Left lobe of liver (tissue), 2 donors: Measurements from ENCODE around the gene KIF5B. TPM values are rescaled to one million over a fixed set of nuclear protein-coding genes. Genes with fewer than 3 reads are reported as not detected.
A peak's percentile ranks its signal among the peaks of the same experiment; 100 is the strongest.
"Not testable (repeated sequence)": the region's sequence is repeated elsewhere in the genome, so short reads cannot be mapped to it uniquely, and the experiment has no call there.

Source experiments
- ATAC-seq: fragments of 200-7000 bp; cut with Tn5 transposase; one replicate; pipeline ENCODE4 v1.9.1; 2020; ENCODE audit warnings: mild to moderate bottlenecking, moderate library complexity
- DNase-seq: peaks from one replicate; pipeline ENCODE4 v3.0.0-alpha.2; 2020; ENCODE audit warnings: low spot score
- total RNA-seq: library from RNA; stranded (reverse); gene quantifications from one replicate; pipeline ENCODE4 v1.2.1, GENCODE V29; 2021
- donor health status: DM: no; HTN: no; CAD: no; lungs with moderate emphysema.
- donor health status: DM: no; HTN: yes; CAD: no.

KIF5B gene
- total RNA-seq, 1 donor from 2014 or later: 14.9 TPM

DNA sequence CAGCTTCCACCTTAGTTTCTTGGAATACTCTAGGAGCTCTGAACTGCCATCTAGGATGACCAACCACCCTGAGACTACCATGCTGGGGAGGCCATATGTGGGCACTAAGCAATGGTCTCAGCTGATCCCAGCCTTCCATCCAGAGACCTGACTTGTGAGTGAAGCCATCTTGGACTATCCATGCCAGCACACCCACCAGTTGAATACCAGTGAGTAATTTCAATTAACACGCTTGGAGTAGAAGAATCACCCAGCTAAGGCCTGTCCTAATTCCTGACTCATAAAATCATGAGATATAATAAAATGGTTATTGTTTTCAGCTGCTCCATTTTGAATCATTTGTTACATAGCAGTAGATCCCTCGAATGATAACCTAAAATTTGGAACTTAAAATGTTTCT lies 5.2 kb upstream of the KIF5B start:
- DNase-seq (no peak), ATAC-seq (no peak)

DNA sequence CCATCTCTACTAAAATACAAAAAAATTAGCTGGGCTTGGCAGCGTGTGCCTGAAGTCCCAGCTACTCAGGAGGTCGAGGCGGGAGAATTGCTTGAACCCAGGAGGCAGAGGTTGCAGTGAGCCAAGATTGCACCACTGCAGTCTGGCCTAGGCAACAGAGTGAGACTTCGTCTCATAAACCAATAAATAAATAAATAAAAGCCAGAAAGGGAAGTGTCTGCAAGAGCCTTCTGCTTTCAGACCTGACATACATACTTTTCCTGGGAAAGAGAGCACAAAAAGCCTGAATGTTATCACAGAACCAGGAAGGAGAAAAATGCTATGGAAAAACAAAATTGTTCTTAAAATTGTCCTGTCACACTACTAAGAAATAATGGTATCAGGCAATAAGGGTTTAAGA lies 4.1 kb upstream of the KIF5B start:
- ATAC-seq (no peak), DNase-seq (no peak)

DNA sequence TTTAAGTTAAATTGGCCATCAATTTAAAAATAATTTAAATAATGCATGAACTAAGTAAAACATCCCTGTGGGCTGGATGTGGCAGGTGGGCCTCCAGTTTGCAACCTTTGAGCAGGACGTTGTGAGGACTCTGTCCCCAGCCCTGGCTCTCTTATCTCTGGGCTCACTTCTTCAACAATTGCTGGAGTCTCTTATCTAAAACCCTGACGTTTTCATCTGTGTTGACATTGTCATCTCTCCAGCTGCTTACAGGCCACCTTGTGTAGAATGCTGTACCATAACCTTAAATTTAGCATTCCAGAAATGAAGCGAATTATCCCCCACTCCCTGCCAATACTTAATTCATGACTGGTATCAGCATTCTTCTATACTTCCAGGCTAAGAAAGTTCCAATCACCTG lies 3.2 kb upstream of the KIF5B start:
- no peak for ATAC-seq
- no peak for DNase-seq

DNA sequence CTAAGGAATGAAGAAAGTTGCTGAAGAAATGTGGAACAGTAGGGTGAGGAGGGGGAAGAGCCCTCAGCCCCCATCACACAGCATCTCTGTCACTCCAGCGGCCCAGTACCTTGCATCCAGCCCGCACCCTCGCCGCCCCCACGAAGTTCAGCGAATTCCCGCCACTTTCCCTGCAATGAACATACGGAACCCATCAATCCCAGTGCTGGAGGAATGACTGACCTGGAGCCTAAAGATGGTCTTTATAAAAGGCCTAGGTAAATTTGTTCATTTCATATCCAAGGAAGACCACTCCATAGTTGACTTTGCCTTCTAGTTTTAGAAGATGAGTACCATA lies 779 bp upstream of the KIF5B start:
- DNase-seq: no peak
- ATAC-seq: no peak

DNA sequence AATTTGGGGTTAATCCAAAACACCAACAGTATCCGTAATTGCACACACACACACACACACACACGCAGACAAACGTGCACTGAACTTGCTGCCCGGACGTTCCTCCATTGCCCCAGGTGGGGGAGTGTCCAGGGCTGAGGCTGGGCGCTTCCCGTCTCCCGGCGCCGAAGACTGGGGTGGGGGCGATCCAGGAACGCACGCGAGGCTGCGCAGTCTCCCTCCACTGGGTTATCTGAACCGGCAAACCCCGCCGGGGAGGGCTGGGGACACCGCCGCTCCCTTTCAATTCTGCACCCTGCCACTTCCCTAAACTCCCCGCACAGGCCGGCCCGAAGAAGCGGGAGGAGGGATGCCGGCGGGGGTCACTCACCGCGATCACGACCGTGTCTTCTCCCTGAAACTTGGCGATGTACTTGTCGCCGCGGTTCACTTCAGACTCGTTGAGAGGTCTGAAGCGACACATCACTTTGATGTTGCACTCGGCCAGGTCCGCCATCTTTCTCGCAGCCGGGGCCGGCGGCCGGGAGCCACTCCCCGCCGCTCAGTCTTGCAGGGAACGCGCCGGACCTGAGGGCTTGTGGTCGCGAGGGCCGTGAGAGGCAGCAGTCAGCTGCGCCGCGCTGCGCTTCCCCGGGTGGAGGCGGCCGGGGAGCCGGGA lies 618 bp downstream of the KIF5B start:
- peak; percentile 78 for DNase-seq
- peak; percentile 77 for ATAC-seq

DNA sequence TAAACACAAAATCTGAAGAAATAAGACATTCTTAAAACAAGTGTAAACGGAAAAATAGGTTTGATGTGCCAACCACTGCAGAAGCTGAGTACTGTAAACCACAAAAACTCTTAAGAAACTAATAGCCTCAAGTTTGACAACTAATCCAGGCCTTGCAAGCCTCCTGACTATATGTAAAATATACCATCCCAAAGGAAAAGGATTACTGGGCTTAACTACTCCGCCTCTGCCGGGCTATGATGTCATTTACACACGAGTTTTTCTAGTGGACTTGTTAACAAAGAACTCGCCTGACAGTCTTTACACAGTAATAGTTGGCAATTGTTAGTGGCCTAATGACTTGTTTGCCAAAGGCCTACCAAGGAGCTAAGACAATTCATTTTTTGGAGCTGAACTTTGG lies 2.1 kb downstream of the KIF5B start:
- no peak for DNase-seq
- ATAC-seq: no peak

DNA sequence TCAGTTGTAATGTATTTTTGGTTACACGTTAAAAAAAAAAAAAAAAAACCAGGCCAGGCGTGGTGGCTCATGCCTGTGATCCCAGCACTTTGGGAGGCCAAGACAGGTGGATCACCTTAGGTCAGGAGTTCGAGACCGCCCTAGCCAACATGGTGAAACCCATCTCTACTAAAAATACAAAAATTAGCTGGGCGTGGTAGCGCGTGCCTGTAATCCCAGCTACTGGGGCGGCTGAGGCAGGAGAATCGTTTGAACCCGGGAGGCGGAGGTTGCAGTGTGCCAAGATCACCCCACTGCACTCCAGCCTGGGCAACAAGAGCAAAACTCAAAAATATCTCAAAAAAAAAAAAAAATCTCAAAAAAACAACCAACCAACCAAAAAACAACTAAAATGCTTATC lies 2.8 kb downstream of the KIF5B start:
- ATAC-seq: not testable (repeated sequence)

DNA sequence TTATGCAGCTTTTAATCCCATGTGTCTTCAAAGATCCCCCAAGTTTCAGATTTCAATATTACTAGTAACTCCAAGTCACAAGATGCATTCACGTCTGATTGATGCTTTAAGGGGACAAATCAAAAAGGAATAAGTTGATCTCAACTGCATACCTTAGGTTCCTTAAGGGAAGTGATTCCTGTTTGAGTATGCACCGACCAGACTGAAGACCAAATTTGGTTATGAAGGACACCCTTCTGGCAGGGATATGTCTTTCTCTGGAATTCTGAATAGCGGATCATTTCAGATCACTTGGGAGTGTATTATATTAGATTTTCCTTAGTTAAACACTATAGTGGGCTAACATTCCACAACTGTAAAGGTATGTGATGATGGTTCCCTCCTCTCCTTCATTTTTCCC lies 4.3 kb downstream of the KIF5B start:
- no peak for ATAC-seq
- no peak for DNase-seq

More for the DNA sequence above, 2.8 kb downstream of the KIF5B start:
- DNase-seq: not testable (repeated sequence)

DNA sequence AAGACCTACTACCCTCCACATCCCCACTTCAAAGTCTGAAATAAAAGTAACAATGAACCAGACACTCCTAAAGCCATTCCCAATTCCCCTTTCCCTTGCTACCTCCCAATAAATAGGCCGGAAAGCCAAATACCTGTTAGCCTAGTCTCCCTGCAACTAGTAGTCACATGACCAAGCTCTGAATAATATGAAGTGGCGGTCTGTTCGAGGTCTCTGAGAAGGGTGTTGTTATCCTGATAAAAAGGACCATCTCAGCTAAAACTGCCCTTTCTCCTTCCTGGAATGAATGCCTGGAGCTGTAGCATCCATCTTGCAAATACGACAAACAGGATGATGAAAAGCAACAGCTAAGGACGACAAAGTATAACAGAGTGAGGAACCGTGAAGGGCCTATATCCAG lies 6.0 kb downstream of the KIF5B start:
- ATAC-seq (no peak), DNase-seq (no peak)

DNA sequence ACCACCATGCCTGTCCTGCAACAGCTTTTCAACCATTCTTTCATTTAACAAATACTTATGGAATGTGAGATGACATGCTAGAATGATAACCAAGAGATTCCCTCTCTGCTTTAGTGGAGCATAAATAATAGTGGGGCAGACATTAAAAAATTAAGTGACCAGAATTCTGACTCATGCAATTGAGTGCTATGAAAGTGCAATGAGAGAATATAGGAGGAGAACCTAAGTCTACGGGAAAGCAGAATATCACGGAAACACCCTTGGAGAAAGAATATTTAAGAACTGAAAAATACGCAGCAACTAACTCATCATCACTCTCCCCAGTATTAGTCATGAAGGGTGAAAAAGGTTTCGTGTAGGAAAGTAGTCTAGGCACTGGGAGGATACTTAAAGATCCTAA lies 7.1 kb downstream of the KIF5B start:
- ATAC-seq (no peak), DNase-seq (no peak)

DNA sequence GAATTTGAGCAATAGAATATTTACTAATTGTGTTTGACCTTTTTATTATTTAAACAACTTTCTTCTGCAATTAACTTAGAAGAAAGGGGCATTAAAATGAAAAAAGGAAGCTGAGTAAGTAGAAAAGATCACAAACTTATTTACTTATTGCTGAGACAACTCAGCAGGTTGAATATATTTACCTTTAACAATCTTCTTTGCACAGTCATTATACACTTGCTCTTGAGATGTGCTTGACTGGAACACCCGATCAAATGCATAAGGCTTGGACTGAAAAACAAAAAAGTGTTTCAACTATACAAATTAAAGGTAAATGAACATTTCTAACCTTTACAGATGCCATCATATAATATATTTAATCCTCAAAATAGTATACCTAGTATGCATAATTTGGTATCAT lies 7.9 kb downstream of the KIF5B start:
- no peak for ATAC-seq

DNA sequence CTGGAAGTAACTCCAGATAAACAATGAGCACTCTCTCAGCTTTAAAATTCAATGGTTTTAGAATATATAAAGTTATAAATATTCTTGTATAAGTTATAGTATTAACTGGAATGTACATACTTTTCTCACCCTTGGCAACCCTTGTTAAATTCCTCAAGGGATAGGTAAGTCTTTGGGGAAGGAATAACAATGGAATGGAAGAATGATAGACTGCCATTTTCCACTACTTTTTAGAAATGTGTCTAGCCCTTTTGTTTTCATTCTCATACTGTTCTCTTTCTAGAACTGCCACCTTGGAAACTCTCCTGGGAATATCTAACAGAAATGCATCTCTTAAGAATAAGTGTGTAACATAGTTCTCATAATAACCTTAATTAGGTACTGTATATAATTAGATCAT lies 8.3 kb downstream of the KIF5B start:
- DNase-seq: no peak
- no peak for ATAC-seq

More for the DNA sequence above, 7.9 kb downstream of the KIF5B start:
- DNase-seq: no peak

DNA sequence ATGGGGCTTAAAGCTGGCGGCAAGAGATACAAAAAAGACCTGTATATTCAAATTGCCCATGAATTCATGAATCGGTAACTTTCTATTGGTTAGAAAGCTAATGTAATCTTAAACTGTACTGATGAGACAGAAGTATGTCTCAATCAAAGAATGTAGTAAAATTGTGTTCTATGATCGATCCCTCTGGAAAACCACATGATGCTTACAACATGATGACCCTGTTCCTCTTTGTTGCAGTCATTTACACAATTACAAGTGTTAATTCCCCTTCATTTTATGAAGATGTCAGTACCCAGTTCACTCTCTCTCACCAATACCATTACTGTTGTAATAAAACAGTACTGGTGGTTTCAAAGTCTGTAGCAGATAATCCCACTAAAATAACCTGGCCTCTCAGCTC lies 10.1 kb downstream of the KIF5B start:
- DNase-seq (no peak), ATAC-seq (no peak)

DNA sequence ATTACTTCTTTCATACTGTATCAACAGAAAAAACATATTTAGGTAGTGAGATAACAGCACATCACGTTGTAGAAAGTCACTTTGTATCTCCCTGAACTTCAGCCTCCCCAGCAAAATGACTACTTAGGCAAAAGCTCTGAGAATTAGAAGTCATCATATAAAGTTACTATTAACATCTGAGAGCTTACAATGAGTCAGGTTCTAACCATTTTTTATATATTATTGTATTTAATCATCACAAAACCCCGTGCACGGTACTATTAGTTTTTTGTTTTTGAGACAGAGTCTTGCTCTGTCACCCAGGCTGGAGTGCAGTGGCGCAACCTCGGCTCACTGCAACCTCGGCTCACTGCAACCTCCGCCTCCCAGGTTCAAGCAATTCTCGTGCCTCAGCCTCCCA lies 13.5 kb downstream of the KIF5B start:
- ATAC-seq: not testable (repeated sequence)

DNA sequence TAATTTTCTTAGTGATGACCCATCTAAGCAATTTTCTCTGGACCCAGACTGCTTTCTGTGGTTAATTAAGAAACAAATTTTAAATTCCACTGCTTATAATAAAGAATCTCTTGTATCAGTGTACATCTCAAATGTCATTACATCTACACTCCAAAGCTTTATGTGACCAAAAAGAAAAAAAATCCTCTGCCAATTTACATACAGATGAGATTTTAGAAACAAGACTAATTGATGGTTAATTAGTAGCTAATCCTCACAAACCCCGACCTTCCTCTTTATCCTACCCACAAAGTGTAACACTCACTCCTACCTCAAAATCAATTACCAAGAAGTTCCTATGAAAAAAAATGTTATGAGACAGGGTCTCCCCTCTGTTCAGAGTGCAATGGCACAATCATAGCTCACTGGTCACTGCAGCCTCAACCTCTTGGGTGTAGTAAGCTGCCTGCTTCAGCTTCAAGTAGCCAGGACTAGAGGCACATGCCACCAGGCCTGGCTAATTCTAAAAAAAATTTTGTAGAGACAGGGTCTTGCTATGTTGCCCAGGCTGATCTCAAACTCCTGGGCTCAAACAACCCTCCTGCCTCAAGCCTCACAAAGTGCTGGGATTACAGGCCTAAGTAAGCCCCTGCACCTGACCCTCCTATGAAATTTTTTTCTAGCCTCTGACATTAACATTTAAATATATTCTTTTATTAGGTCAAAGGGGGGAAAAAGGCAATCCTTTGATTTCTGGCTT lies 14.8 kb downstream of the KIF5B start:
- DNase-seq: no peak
- ATAC-seq: peak; percentile 38

More for the DNA sequence above, 13.5 kb downstream of the KIF5B start:
- DNase-seq: not testable (repeated sequence)

DNA sequence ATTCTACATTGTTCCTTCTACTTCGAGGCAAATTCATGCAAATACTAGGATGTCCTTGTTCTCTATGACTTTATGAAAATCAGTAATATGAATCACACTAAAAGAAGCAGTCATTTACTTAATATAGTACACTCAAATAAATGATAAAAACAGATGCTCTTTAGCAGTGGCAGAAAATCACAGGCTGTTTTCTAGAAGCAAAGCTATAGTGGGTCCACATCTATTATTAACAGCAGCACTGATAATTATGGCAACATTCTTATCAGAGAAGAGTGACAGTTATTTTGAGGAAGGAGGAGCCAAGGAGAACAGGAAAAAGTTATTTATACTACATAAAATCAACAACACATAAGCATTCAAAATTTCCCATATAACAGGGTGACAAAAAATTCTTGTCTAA lies 16.5 kb downstream of the KIF5B start:
- DNase-seq: no peak
- no peak for ATAC-seq

DNA sequence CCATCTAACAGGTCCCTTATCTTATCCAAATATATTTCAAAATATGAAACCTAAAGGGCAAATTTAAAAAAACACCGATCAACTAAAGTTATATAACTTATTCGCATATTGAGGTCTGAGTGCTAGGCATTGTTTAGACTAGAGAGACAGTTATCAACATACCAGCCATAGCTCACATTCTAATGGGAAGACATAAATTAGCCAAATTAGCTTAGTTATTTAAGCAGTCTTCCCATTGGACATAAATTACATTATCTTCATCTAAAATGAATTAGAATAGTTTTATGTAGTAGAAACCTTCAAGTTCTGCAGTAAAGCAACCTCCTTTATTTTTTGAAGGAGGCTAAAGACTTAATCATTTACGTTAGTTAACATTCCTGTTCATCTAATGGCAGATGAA lies 17.4 kb downstream of the KIF5B start:
- no peak for ATAC-seq
- no peak for DNase-seq

DNA sequence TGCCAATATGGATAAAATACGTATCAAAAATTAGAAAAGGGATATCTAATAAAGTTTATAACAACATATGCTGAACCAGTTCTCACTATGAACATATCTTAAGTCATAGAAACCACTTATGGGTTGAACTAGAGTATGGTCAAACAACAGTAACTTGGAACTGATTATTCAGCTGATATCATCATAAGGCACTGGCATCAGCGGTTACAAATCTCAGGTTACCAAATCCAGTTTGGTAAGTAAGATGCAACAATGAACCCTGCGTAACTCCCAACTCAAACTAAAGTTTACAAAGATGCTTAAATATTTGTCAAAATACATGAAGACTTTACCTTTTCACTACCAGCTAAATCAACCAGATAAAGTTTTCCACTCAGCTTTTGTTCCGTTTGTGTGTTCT lies 19.3 kb downstream of the KIF5B start:
- DNase-seq (no peak), ATAC-seq (no peak)

DNA sequence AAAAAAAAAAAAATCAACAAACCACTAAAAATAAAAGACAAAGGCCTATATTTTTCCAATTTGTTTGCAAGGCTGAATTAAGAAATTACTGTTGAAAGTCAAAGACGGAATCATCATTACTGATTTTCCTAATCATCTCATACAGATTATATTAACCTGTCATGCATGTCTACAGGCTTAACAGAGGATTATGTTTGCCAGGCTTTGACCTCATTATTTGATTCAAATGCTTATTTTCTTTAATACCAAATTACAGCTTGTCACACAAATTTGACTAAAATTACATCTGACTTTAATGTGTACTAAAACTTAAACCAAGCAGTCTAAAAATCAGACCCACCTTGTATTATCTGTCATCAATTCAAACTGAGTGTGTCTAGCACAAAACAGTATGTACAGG lies 21.2 kb downstream of the KIF5B start:
- ATAC-seq (no peak), DNase-seq (no peak)

DNA sequence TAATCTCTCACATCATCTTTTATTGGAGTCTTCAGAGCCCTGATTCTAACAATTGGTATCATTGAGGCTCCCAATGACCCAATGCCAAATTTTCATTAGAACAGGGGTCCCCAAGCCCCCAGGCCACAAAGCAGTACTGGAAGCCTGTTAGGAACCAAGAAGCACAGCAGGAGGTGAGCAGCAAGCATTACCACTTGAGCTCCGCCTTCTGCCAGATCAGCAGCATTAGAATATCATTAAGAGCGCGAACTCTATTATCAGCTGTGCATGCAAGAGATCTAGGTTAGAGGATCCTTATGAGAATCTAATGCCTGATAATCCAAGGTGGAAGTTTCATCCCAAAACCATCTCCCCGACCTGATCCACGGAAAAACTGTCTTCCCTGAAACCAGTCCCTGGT lies 23.1 kb downstream of the KIF5B start:
- ATAC-seq (no peak), DNase-seq (no peak)

DNA sequence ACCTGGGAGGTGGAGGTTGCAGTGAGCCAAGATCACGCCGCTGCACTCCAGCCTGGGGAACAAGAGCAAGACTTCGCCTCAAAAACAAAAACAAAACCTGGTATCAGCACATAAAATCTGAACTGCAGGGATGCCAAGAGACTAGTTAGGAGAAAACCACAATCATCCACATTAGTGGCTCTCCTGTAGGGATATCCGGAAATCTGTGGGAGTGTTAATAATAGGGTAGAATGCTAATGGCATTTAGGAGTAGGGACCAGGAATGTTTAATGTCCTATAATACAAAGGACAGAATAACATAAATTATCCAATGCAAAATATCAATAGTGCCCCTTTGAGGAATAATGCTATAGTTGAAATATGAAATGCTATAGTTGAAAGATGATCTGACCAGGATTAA lies 24.3 kb downstream of the KIF5B start:
- ATAC-seq (no peak), DNase-seq (no peak)

DNA sequence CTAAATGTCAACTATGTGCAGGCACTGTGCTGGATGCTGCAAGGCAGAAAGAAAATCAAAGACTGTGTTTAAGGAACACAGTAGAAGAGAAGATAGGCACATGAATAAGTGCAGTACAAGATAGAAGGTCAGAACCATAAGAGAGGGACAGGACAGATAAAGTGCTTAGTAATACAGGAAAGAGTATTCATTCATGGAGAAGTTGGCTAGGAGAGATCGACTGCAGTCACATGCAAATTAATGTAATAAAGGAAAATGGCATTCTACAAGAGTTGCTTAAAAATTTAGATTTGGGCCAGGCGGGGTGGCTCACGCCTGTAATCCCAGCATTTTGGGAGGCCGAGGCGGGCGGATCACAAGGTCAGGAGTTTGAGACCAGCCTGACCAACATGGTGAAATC lies 24.8 kb downstream of the KIF5B start:
- ATAC-seq (no peak), DNase-seq (no peak)

DNA sequence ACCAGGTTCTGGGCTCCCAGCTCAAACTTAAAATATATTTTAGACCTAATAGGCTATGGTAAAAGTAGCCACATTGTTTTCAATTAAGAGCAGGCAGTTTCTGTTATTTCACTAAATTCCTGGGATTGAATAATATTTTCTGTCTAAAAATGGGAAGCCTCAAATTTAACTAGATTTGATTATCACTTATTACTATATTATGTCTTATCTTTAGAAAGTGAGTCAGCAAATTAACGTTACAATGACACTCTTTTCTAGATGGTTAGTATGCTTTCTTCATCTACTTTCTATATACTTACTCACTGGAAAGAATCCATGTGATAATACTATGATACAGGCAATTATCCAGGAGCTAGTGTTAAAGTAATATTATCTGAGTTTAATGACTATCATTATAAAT lies 27.5 kb downstream of the KIF5B start:
- no peak for DNase-seq

More for the DNA sequence above, 27.5 kb downstream of the KIF5B start:
- ATAC-seq: no peak
